B cell (primary cell): ENCODE results near the gene RAB6B. TPM values are rescaled to one million over a fixed set of nuclear protein-coding genes. Genes with fewer than 3 reads are reported as not detected.

Source experiments
- ATAC-seq: fragments of 200-7000 bp; cut with Tn5 transposase; one replicate; pipeline ENCODE4 v1.10.0; 2021; ENCODE audit warnings: low read depth, mild to moderate bottlenecking, moderate number of reproducible peaks, moderate library complexity
- CTCF ChIA-PET: fragments of 350-600 bp; sonication (Branson Sonifier 250); formaldehyde crosslinking; loops from one replicate; lab custom pipeline; 2021; ENCODE audit warnings: antibody characterized with exemption, inconsistent platforms; lab: Charles Lee
- POLR2A ChIA-PET: fragments of 350-600 bp; sonication (Branson Sonifier 250); formaldehyde crosslinking; loops from one replicate; lab custom pipeline; 2021; ENCODE audit warnings: antibody characterized with exemption; lab: Charles Lee
- DNase-seq: peaks from one replicate; pipeline ENCODE4 v3.0.0; 2013
- H2AFZ ChIP-seq: 2 replicates; pipeline ENCODE4 v1.6.1; 2012; ENCODE audit warnings: mild to moderate bottlenecking, low read depth, low read length; ENCODE audit not compliant: insufficient read depth, poor library complexity, severe bottlenecking
- H3K27ac ChIP-seq, 2 donors: 1 replicate in 1 of 2; 2 replicates in 1 of 2; pipeline ENCODE4 v1.5.1; 2012 to 2013; ENCODE audit warnings: low read length in 2 of 2, mild to moderate bottlenecking in 2 of 2, moderate library complexity in 1 of 2
- H3K27me3 ChIP-seq, 4 experiments: fragments of 200-600 bp in 1 of 4; sonication (generic) in 1 of 4; replicated peaks in 1 of 4; 1 replicate in 2 of 4; 2 replicates in 2 of 4; pipeline versions ENCODE4 v1.6.1 to v1.7.0; 2013 to 2016; ENCODE audit warnings: low read length in 3 of 4, mild to moderate bottlenecking in 2 of 4, mixed read lengths in 1 of 4, moderate library complexity in 1 of 4; ENCODE audit not compliant: insufficient read depth in 4 of 4, control insufficient read depth in 3 of 4; ENCODE audit errors: control extremely low read depth in 1 of 4
- H3K36me3 ChIP-seq, 2 experiments: replicated peaks in 1 of 2; 1 replicate in 1 of 2; 2 replicates in 1 of 2; pipeline versions ENCODE4 v1.6.1 to v1.7.1; 2013; ENCODE audit warnings: low read length in 1 of 2; ENCODE audit not compliant: insufficient read depth in 2 of 2, control insufficient read depth in 1 of 2; ENCODE audit errors: control extremely low read depth in 1 of 2, extremely low read depth in 1 of 2
- H3K4me1 ChIP-seq, 2 donors: fragments of 200-600 bp in 1 of 2; sonication (generic) in 1 of 2; 1 replicate in 1 of 2; 2 replicates in 1 of 2; pipeline versions ENCODE4 v1.5.1 to v1.6.1; 2013 to 2017; ENCODE audit warnings: low read length in 2 of 2; ENCODE audit not compliant: control insufficient read depth in 2 of 2, insufficient read depth in 2 of 2
- H3K4me2 ChIP-seq: replicated peaks from 2 replicates; pipeline ENCODE3; 2012; ENCODE audit warnings: mild to moderate bottlenecking, low read depth, low read length; ENCODE audit not compliant: poor library complexity, severe bottlenecking
- H3K4me3 ChIP-seq, 5 experiments: fragments of 200-600 bp in 1 of 5; sonication (generic) in 1 of 5; 1 replicate in 3 of 5; 2 replicates in 2 of 5; pipeline versions ENCODE4 v1.5.1 to v1.7.0; 2011 to 2016; ENCODE audit warnings: low read length in 4 of 5, mild to moderate bottlenecking in 4 of 5, low read depth in 2 of 5, control low read depth in 1 of 5, moderate library complexity in 1 of 5; ENCODE audit not compliant: insufficient read depth in 1 of 5; ENCODE audit errors: control extremely low read depth in 1 of 5, extremely low read depth in 1 of 5
- H3K79me2 ChIP-seq: fragments of 200-600 bp; sonication (generic); one replicate; pipeline ENCODE4 v1.6.0; 2016; ENCODE audit warnings: low read length; ENCODE audit not compliant: control insufficient read depth, insufficient read depth
- H3K9ac ChIP-seq: fragments of 200-600 bp; sonication (generic); 2 replicates; pipeline ENCODE4 v1.6.1; 2017; ENCODE audit warnings: mild to moderate bottlenecking, low read length, moderate library complexity
- H3K9me3 ChIP-seq, 3 donors: one replicate each; pipeline versions ENCODE4 v1.6.1 to v1.7.1; 2013; ENCODE audit warnings: low read length in 2 of 3; ENCODE audit not compliant: control insufficient read depth in 2 of 3, insufficient read depth in 1 of 3; ENCODE audit errors: control extremely low read depth in 1 of 3
- H4K20me1 ChIP-seq: 2 replicates; pipeline ENCODE4 v1.6.0; 2012; ENCODE audit warnings: mild to moderate bottlenecking, low read length; ENCODE audit not compliant: insufficient read depth, control insufficient read depth, poor library complexity, severe bottlenecking
- H3K27ac Mint-ChIP-seq: one replicate; pipeline ENCODE4 v1.8.0; 2021; ENCODE audit warnings: mixed read lengths
- H3K27me3 Mint-ChIP-seq: one replicate; pipeline ENCODE4 v1.8.0; 2021; ENCODE audit warnings: mixed read lengths
- H3K4me1 Mint-ChIP-seq: one replicate; pipeline ENCODE4 v1.8.0; 2021; ENCODE audit warnings: mixed read lengths
- H3K4me3 Mint-ChIP-seq: one replicate; pipeline ENCODE4 v1.8.0; 2021; ENCODE audit warnings: mixed read lengths
- H3K9me3 Mint-ChIP-seq: one replicate; pipeline ENCODE4 v1.8.0; 2022; ENCODE audit warnings: mixed read lengths; ENCODE audit not compliant: insufficient read depth
- CTCF ChIP-seq: fragments of 200-600 bp; IDR thresholded peaks from one replicate; pipeline ENCODE4 v1.8.0; 2022; ENCODE audit warnings: antibody characterized with exemption, mild to moderate bottlenecking
- EZH2 ChIP-seq: IDR thresholded peaks from 2 replicates; pipeline ENCODE4 v1.6.1; 2012; ENCODE audit warnings: borderline replicate concordance, low read depth, mild to moderate bottlenecking, moderate library complexity, low read length; ENCODE audit not compliant: insufficient read depth, poor library complexity, severe bottlenecking
- WGBS: methylation state at CpG from one replicate; pipeline ENCODE4 v1.1.5; 2013; ENCODE audit warnings: missing lambda C conversion rate; ENCODE audit not compliant: insufficient coverage; 5-methylcytosine and 5-hydroxymethylcytosine counted together
- intact Hi-C: fragments of 100-400 bp; cut with micrococcal nuclease; formaldehyde crosslinking; loops from one replicate; pipeline ENCODE4 v1.10.0; 2022
- polyA plus RNA-seq: library from polyadenylated mRNA; depleted of rRNA; stranded (reverse); fragments of >200 nt; gene quantifications from 2 replicates; pipeline ENCODE4 v1.2.3, GENCODE V29; 2012
- total RNA-seq, 2 donors: library from RNA; stranded (reverse); fragments of 120-200 nt in 1 of 2; gene quantifications; 1 replicate in 1 of 2; 2 replicates in 1 of 2; pipeline versions ENCODE4 v1.2.3 to v1.2.4, GENCODE V29; 2013 to 2022

RAB6B gene
- total and polyA plus RNA-seq, 2 donors (not counting 1 experiment from before 2014, with no cell fraction given) = not detected

- H3K4me1 ChIP-seq = no peaks in the 10 kb centered on the region
- ChIA-PET CTCF (no interaction called here), POLR2A (no interaction called here)
- H4K20me1 ChIP-seq = no peaks in the 10 kb centered on the region
- no peak overlapping the region for H3K4me2 ChIP-seq
- no peaks in the 10 kb centered on the region for H3K36me3 ChIP-seq
- ATAC-seq (no peak), DNase-seq (no peak)
- intact Hi-C loops = no loop called here
- no peak overlapping the region for H3K4me3 Mint-ChIP-seq
- 65% methylated on average over 9 of the region's 13 CpGs for WGBS
- no peaks in the 10 kb centered on the region for H3K79me2 ChIP-seq
- no peak overlapping the region for H3K27ac ChIP-seq
- peaks cover 2% of the 10 kb centered on the region for H3K4me1 Mint-ChIP-seq
- no peaks in the 10 kb centered on the region for H3K9me3 Mint-ChIP-seq
- TF ChIP-seq CTCF (no peak), EZH2 (no peak)
- H3K4me3 ChIP-seq = no peak overlapping the region
- H2AFZ ChIP-seq = no peak overlapping the region
- H3K27me3 Mint-ChIP-seq = peaks cover 26% of the 10 kb centered on the region
- H3K27ac Mint-ChIP-seq = no peak overlapping the region
- H3K27me3 ChIP-seq = peaks cover 0 to 2% (median 0%) of the 10 kb centered on the region in 4 experiments
- H3K9ac ChIP-seq = no peak overlapping the region
- H3K9me3 ChIP-seq = no peaks in the 10 kb centered on the region
Observed at GRCh38 chr3:133944641-133945380, 49.1 kb upstream of the RAB6B start.

- WGBS = no CpG with 5 or more reads among the region's 2 CpGs
- TF ChIP-seq EZH2 = no peak
- TF ChIP-seq CTCF = no peak
- no peak overlapping the region for H3K27ac Mint-ChIP-seq
Observed at GRCh38 chr3:133944181-133944580, 48.5 kb upstream of the RAB6B start.

More at GRCh38 chr3:133944181-133944580, 48.5 kb upstream of the RAB6B start:
- Histone ChIP-seq H3K4me1 (no peaks in the 10 kb centered on the region), H3K9me3 (no peaks in the 10 kb centered on the region), H4K20me1 (no peaks in the 10 kb centered on the region), H2AFZ (no peak overlapping the region), H3K27ac (no peak overlapping the region), H3K27me3 (peaks cover 0 to 2% (median 0%) of the 10 kb centered on the region in 4 experiments), H3K4me2 (no peak overlapping the region), H3K79me2 (no peaks in the 10 kb centered on the region), H3K4me3 (no peak overlapping the region), H3K36me3 (no peaks in the 10 kb centered on the region), H3K9ac (no peak overlapping the region)
- peaks cover 26% of the 10 kb centered on the region for H3K27me3 Mint-ChIP-seq
- no peak for ATAC-seq
- intact Hi-C loops = no loop called here
- no peak for DNase-seq
- ChIA-PET POLR2A (no interaction called here), CTCF (no interaction called here)
- H3K9me3 Mint-ChIP-seq = no peaks in the 10 kb centered on the region
- H3K4me3 Mint-ChIP-seq = no peak overlapping the region
- peaks cover 2% of the 10 kb centered on the region for H3K4me1 Mint-ChIP-seq
